Activated CD8-positive, alpha-beta memory T cell treated with anti-CD3 and anti-CD28 coated beads for 4 hours (primary cell): ENCODE results near the gene PLET1.

Experiments
- DNase-seq, 2 donors: peaks; one replicate each; pipeline ENCODE4 v3.0.0-alpha.2; 2020; ENCODE audit warnings: low read depth in 2 of 2

Gene PLET1

DNA sequence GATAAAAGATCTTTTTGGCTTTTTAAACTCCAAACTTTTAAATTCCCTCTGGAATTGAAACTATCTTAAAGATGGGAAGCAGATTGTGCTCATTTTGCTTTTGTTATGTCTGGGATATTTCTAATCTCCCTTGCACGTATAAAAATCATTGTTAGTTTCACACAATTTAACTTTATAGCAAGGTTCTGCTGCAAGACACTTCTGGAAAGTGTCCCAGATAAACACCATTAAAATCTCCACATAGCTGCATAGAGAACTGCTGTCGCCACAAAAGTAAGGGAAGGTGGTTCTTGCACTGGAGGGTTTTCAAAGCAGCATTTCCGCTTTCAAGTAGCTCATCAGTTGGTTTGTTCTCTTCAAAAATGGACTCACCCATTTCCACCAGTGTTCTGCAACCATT lies 22.6 kb downstream of the PLET1 start:
- DNase-seq, result no peak

DNA sequence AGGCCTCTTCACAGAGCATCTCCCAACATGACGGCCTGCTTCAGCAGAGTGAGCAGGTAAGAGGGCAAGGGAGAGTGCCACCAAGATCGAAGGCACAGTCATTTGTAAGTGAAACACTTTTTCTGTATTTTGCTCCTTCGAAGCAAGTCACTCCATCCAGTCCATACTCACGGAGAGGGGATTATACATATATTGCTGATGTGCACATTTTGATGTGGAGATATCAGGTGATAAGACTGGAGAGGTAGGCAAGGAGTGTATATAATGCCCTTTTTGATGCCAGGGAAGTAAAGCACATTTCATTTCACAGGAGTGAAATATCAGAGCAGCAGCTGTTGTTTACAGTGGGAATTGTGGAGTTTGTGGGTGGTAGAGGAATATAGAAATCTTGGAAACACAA lies 23.2 kb downstream of the PLET1 start:
- DNase-seq, result no peak

DNA sequence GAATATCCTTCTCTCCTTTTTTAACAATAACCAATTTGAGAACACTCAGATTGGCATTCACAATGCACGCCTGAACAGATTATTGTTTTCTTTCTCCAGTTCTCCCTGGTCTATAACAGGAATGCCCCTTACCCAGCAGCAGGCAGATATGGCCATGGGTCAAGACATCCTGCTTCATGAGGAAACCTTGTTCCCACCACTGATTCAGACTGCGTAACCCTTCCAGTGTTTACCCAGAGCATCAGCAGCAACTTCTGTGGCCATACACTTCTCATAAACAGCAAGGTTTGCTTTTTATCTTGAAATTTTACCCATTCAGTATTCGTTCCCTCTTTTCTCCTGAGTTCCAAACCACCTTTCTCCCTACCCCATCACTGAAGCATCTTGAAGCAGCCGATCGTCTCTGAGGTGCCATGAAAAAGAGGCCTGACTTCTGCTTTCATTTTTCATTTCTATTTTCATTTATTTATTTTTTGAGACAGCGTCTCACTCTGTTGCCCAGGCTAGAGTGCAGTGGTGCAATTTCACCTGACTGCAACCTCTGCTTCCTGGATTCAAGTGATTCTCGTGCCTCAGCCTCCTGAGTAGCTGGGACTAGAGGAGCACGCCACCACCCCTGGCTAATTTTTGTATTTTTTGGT lies 24.8 kb downstream of the PLET1 start:
- DNase-seq, result no peak

DNA sequence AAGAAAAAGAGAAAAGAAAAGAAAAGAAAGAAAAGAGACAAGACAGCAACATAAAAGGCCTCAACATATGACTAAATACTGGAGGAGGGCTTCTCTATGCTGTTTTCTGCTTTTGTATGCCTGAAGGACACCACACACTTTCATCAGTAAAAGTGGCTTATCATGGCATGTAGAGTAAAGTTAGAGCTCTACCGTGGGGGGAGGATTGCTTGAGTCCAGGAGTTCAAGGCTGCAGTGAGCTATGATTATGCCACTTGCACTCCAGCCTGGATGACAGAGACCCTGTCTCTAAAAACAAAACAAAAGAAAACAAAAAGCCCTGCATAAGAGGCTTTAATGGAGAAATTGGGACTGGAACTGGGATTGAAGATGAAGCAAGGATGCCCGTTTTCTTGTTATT lies 28.7 kb downstream of the PLET1 start:
- DNase-seq, result no peak

DNA sequence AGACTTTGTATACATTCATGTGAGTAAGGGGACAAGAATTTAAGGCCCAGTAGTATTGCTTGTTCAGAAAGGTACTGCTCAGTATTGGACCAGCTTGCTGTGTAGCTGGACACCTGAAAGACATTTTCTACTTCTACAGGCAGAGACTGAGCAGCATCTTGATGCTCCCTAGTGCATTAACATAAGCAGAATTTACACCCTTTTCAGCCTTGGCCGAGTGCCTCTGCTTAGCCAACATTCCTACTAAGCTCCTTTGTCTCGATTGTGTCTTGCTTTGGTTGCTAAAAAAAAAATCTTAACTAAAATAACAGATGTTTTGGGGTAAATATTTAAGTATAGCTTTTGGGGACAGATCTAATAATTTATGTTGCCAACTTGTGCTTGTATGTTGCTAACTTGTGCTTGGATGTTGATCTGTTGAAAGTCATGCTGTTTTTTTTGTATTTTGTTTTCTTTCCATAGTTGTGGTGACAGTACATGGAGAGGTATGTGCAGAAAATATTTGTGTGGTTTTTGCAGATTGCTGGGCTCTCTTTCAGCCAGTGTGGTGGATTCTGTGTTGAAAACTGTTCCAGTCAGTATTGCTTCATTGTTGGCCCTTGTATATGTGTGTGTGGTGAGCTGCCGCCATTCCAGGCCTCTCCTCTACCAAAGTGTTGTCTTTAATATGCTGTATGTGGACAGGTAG lies 30.8 kb downstream of the PLET1 start:
- no peak for DNase-seq

DNA sequence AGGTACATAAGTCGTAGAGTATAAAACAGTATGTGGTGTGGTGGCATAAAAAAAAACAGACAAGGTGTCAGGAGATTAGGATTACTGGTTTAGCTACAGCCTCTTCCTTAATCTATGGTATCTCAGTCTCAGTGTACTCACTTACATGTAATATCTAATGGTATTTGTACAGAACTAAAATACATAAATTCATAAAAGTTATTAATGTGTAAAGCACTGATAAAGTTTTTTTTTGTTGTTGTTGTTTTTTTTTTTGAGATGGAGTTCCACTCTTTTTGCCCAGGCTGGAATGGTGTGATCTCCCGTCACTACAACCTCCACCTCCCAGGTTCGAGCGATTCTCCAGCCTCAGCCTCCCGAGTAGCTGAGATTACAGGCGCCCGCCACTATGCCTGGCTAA lies 31.5 kb downstream of the PLET1 start:
- no peak for DNase-seq

DNA sequence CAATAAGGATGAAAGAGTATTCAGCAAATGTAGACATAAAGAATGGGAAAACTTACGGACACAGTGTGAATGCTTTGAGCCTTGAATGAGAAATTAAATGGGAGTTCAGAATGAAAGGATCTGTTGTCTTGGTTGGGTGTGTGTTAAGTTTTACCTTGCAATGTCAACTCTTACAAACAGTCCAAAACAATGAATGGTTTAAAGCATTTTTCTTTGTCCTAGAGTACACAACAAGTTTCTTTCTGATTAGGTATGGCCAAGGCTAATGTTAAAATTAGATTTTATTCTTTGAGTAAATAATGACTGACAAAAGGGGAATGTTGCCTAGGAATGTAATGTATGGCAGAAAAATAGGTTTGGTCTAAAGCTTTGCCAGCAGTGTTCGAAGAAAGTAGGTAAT lies 32.0 kb downstream of the PLET1 start:
- no peak for DNase-seq

DNA sequence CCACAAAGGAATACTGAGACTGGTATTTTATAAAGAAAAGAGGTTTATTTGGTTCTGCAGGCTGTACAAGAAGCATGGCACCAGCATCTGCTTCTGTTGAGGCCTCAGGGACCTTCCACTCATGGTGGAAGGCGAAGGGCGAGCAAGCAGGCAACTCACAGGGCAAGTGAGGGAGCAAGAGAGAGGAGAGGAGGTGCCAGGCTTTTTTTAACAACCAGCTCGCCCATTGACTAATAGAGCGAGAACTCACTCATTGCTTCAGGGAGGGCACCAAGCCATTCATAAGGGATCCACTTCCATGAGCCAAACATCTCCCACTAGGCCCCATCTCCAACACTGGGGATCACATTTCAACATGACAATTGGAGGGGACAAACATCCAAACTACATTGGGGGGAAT lies 33.2 kb downstream of the PLET1 start:
- no peak for DNase-seq

DNA sequence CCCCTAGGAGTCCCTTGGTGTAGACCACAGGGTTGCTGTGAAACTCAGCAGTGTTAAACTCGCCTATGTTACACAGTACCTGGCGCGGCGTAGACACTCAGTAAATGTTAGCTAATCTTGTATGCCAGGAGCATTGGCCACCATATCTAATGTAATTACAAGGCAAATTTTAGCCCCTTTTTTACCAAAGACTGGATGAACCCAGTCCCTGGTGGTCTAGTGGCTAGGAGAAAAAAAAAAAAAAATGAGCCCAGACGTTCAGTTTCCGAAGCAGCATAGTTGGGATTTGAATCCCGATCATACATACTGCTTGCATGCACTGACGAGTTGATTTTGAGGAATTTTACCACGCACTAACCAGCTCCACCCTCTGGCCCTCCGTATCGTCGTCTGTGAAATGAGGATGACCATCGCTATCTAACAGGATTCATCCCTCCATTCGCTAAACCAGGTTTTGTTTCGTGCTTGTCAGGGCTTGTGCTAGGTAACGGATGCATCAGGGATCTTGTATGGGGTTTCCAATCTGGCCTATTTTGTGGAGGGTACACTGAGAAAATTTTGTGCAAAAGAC lies 33.7 kb downstream of the PLET1 start:
- DNase-seq, result no peak

DNA sequence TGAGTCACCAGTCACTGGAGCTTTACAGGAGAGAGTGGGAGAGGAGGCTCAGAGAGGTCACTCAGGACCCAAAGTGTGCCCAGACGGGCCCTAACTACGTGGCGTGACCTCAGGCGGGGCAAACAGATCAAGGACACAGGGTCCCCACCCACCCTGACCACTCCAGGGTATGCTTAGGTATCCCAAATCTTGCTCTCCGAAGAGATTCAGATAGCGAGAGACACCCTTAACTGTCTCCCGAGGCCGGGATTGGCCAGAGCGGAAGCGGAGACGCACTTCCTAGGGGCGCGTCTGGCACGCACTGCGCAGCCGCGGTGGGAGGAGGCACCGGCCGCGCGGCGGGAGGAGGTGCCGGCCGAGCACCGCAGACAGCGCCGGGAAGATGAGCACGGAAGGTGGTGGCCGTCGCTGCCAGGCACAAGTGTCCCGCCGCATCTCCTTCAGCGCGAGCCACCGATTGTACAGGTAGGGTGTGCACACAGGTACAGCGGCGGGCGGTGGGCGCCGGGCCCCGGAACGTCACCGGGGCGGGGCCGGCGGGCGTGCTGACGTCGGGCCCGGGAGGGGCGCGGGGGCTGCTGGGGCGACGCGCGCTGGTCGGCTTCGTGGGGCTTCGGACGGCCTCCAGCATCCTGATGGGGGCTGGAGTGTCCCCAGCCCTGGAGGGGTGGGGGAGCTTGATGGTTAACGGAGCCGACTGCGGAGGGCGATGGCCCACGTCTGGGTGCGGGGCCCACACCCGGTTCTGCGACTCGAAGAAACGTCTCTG lies 34.4 kb downstream of the PLET1 start, which contains the start of gene PTS:
Gene PTS, plus strand, starts transcription at position 367 of the 769 bp plus-strand sequence. Its CDS starts 16 bp downstream, at position 383.
- DNase-seq, result peak; percentile 59 to 60

DNA sequence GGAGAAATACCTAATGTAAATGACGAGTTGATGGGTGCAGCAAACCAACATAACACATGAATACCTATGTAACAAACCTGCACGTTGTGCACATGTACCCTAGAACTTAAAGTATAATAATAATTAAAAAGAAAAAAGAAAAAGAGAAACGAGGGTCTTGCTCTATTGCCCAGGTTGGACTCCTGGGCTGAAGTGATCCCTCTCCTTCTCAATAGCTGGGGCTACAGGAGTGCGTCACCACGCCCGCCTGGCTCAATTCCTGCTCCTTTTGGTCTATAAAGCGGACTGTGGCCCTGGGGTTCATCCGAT lies 35.0 kb downstream of the PLET1 start:
- DNase-seq, result no peak

DNA sequence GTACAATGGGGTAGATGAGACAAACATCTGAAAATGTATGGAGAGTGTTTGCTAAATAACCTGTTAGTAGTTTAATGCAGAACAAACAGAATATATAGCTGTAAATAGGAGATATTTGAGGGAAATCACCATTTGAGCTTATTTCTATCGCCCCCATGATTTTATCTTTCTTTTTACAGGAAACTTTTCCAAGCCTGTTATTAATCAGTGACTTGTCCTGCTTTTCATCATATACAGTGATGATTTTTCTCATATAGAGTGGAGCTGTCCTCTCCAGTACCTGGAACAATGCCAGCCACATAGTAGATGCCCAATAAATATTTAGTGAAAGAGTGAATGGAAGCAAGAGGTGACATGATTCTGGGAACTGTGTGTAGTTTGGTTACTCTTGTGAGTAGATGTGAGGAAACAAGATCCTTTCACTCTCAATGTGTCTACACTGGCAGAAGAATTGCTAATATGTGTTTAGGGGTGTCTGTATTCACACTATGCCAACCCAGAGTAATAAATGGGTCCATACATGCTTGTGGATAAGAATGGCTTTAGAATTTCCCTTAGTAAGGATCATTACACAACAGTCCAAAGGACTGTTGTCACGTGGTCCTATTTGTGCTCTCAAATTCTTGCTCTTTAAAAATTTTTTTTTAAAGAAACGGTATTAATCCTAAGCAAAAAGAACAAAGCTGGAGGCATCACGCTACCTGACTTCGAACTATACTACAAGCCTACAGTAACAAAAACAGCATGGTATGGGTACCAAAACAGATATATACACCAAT lies 36.7 kb downstream of the PLET1 start:
- DNase-seq, result no peak

DNA sequence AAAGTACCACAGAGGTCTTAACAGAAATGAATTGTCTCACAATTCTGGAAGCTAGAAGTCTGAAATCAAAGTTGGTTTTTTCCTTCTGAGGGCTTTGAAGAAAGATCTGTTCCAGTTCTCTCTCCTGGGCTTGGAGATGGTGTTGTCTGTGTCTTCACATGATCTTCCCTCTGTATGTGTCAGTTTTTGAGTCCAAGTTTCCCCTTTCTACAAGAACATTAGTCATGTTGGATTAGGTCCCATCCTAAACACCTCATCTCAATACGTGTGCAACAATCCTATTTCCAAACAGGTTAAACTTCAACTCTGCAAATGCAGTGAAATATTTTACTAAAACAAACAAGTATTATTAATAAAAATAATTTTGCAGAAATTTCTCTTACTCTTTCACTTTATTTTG lies 37.5 kb downstream of the PLET1 start:
- no peak for DNase-seq

DNA sequence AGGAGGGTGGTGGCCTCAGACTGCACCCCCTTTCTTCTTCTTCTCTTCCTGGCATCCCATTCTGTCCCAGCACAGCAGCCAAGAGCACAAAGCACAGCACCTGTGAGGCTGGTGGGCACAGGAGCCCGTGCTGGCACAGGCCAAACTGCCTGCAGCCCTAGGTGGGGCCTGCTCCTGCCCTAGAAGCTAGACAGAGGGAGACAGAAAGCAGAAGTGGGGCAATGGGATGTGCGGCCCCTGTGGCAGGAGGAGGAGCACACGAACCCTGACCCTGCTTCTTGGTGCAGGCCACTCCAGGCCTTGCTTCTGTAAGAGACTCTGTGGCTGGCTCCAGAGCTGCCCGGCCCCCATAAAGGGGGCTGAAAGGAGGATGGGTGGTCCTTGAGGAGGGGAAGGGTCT lies 38.4 kb downstream of the PLET1 start:
- DNase-seq, result no peak

DNA sequence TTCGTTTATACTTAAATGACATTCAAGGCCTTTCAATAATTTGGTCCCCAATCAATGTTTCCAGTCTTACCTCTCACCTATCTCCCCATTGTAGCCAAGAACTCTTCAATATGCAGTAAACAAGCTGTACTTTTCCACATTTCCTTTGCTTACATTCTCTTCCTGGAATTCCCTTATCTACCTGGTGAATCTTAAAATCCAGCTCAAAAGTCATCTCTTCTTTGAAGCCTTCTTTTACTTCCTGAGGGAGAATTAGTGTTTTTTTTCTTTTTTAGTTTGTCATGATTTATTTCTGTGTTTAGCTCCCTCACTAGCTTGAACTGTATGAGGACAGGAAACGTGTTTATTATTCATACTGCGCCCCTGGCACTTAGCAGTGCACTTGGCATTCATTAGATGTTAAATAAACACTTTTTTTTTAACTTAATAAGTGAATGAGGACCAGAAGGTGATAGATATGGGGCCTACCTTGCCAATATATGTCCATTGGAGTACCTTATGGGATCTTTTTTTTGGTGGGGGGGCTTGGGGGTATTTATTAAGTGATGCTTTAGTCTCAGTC lies 39.3 kb downstream of the PLET1 start:
- DNase-seq, result no peak

DNA sequence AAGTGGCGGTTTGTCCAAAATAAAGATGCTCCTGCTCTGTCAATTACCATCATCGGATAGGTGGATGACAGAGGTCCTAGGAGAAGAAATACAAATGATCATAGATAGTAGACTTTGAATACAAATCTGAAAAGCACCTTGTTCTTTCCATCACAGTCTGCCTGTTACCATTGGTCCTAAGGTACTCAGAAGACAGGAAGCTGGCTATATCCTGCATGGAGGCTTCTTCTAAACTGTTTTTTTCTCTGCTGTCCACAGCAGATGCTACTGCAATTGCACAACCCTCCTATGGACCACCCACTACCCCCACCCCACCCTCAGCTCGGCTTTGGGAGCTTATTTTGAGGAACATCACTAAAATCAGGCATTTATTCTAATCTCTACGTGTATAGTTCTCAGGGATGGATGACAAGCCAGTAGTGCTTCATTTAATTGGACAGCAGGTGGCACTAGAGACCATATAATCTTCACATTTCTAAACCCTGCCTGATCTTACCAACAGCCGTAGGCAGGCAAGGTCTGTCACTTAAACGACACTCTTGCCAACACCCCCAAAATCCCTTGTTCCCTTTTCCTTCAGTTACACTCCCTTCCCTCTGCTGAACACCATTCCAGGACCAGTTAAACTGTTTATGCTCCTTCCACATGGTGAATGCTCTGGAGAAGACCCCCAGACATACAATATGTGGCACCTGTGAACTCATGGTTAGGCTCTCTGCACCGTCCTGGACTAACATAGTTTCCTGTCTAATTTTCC lies 41.0 kb downstream of the PLET1 start:
- DNase-seq, result peak; percentile 4 to 6

DNA sequence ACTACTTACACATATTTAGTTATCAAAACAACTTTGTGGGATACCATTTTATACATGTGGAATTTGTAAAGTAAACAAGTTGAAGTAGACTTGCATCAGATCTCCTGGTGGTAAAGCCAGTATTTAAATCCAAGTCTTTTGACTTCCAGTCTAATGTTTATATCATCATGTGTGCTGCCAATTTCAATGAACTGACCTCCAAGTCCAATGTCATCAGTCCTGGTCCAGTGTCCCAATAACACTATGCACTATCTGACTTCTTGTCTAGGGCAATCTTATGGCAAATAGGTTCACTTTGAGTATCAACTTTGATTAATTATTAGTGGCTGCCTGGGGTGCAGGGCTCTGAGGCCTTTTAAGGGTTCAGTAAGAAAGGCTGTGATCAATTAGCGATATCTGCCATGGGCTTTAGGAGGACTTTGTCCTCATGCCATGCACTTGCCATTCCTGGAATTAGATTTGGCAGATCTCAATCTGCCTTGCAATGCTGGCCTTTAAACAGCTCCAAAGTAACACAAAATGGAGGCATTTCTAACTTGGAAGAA lies 44.0 kb downstream of the PLET1 start:
- no peak for DNase-seq

DNA sequence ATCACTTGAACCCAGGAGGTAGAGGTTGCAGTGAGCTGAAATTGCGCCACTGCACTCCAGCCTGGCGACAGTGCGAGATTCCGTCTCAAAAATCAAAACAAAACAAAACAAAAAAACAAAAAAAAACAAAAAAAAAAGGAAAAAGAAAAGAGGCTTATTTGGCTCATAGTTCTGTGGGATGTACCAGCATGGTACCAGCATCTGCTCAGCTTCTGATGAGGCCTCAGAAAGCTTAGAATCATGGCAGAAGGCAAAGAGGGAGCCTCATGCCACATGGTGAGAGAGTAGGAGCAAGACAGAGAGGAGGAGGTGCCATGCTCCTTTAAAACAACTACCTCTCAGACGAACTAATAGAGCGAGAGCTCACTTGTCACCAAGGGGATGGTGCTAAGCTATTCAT lies 45.0 kb downstream of the PLET1 start:
- DNase-seq, result no peak

DNA sequence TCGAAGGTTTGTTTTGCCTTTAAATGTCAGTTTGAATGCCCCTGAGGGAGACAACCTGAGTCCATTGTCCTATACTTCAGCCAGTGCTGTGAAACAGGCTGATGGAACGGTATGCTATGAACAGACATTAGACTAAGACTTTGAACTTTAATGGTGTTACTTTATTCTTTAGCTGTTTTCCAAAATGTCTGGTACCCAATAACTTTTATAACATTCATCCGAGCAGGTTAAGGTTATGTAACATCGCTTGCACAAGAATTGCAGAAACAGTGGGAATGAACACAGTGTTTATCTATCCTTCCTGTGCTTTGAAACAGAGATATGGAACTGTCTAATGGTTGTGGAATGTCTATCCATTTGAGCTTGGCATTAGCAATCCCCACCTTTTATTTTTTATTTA lies 46.9 kb downstream of the PLET1 start:
- DNase-seq, result no peak

DNA sequence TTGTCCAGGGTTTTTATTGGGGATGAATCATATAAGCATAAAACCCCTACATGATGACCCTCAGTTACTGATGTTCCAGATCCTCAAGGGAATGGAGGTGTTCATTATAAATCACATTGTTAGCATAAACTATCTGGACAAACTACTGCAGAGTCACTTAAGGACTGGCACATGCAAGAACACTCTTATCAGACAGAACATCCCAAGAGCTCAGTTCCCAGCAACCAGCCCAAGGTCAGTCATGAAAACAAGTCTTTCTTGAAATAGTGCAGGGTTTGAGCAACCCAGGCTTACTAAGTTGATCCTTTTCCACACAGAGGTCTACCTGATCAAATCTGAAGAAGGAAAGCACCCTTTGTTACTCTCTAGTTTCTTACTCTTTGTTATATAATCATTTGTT lies 48.0 kb downstream of the PLET1 start:
- no peak for DNase-seq

DNA sequence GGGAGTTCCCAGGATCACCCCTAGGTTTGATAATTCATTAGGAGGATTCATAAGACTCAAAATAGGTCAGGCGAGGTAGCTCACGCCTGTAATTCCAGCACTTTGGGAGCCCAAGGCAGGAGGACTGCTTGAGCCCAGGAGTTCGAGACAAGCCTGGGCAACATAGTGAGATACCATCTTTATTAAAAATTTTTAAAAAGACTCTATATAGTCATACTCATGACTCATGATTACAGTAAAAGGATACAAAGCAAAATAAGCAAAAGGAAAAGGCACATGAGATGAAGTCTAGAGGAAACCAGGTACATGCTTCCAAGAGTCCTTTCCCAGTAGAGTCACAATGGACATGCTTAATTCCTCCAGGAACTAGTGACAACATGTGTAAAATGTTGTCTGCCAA lies 48.4 kb downstream of the PLET1 start:
- no peak for DNase-seq
